ENCODE measurements around the gene CCL22.
"Not testable (repeated sequence)": the region's sequence is repeated elsewhere in the genome, so short reads cannot be mapped to it uniquely, and the experiment has no call there.

Gene CCL22

GRCh38 chr16:57397493-57397892 lies 38.9 kb downstream of the CCL22 start:
- not testable (repeated sequence) for DNase-seq

- no peak for DNase-seq
Measured at GRCh38 chr16:57401943-57402640, 43.5 kb downstream of the CCL22 start.

DNA sequence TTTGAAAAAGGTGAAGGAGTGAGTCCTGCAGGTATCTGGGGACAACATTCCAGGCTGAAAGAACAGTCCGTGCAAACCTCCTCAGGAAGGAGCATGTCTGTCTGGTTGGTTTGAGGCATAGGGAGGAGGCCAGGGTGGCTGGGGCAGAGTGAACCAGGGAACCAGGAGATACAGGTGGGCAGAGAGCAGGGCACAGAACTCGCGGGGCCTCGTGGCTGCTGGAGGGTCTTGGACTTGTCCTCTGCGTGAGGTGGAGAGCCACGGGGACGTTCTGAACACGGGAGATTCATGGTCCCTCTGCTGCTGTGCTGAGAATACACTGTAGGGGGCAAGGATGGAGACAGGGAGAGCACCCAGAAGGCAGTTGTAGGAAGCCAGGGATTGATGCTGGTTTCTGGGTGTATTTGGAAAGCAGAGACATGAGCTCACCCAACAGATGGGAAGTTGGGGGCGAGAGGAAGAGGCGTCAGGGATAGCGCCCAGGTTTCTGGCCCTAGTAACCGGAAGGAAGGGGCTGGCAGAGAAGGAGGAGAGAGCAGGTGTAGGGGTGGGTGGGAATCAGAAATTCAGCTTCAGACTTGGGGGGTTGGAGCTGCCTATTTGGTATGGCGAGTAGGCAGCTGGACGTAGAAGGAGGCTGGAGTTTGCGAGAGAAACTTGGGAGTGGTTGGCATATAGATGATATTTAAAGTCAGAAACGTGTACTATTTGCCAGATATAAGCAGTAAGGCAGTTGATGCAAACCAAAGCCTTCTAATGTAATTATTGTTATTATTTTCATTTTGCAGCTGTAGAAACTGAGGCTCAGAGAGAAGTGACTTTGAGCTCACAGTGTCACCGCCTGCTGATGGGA lies 45.6 kb downstream of the CCL22 start, which contains the start of gene CCL17:
CCL17 (plus strand) TSS at position 803 of the 853 bp plus-strand sequence. CDS start 9,166 bp downstream, outside the sequence.
- no peak for DNase-seq

GRCh38 chr16:57405097-57405496 lies 46.5 kb downstream of the CCL22 start:
- DNase-seq: no peak

GRCh38 chr16:57406881-57407280 lies 48.3 kb downstream of the CCL22 start:
- DNase-seq: no peak

DNA sequence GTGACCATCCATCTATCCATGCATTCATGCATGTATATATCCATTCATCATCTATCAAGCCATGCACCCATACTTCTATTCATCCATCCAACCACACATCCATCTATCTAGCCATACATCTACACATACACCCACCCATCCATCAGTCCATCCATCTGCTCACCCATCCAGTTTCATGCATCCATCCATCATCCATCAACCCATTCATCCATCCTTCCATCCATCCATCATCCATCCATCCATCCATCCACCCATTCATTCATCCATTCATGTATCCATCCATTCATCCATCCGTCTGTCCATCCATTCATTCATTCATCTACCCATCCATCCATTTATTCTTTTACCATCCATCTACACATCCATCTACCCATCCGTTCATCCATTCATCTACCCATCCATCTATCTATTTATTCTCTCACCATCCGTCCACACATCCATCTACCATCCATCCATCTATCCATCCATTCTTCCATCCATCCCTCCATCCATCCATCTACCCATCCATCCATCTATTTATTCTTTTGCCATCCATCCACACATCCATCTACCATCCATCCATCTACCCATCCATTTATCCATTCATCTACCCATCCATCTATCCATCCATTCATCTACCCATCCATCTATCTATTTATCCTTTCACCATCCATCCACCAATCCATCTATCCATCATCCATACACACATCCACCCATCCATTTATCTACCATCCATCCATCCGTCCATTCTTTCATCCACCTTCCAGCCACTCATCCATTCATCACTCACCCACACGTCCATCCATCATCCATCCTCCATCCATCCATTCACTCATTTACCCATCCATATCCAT lies 49.2 kb downstream of the CCL22 start:
- no peak for DNase-seq

- DNase-seq: no peak
Measured at GRCh38 chr16:57409065-57409464, 50.5 kb downstream of the CCL22 start.

DNA sequence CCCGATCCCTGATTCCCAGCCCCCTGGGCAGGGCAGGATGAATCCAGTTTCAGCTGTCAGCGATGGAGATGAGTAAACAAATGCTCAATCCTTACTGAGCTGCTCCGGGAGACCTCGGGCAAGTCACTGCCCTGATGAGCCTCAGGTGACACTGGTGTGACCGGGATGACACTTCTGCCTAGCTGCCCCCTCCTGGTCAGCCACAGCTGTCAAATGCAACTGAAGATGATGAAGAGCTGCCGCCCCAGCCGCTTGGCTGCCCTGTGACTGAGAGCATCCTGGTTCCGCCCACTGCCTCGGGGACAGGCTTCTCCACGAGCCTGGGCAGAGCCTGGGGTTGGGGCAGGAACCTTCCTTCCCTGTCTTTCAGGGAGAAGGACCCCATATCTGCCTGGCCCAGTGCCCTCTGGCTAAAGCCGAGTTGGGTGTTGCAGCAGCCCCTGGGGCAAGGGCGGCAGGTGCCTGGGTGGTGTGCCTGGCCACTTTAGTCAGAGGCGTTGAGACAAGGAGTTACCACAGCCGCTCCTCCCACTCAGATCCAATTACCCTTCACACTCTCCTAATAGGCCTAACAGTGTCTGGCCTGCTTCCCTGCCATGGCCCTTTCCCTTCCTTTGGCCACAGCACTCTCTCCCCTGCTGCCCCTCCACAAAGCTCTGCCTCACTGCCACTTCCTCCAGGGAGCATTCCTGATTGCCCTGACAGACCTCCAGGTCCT lies 51.4 kb downstream of the CCL22 start:
- DNase-seq: peak; percentile 23

DNA sequence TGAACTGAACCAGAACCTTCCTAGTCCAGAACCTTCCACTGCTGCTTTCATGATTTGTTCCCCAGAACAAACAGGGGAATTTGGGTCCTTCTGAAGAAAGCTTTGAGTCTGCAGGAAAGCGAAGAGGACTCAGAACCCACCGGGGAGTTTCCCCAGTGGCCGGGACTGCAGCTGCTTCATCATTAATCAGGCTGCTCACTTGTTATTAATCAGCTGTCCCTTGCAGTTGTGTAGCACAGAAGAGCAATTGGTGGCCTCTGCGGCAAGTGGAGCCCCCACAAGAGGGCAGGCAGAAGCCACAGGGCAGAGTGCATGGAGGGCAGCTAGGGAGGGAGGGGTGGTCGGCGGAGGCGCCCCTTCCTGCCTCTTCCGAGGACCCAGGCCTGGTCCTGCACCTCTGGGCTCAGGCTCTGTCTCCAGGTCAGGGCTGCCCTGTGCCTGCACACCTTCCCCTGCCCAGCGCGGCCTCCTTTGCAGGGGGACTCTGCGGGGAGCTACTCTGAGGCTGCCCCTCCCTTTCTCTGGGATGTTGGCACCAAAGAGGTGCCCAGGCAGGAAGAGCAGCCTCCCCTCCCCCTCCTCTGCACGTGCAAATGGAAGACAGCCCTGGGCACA lies 52.9 kb downstream of the CCL22 start:
- DNase-seq: no peak

- DNase-seq: no peak
Measured at GRCh38 chr16:57412584-57412983, 54.0 kb downstream of the CCL22 start.

DNA sequence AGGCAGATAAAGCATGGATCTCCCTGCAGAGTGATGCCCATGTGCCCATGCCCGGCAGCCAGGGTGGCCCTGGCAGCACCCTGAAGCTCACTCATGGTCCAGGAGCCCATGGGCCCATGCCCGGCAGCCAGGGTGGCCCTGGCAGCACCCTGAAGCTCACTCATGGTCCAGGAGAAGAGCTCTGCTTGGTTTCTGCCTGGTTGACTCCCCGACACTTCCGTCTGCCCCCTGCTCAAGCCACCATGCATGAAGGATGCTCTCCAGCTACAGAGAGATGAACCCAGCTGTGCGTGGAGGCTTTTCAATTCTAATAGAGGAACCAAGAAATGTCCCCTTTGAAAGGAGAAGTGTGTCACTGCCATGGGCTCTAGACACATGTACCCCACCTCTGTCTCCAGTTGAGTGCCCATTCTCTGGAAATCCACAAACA lies 54.7 kb downstream of the CCL22 start:
- DNase-seq: no peak

DNA sequence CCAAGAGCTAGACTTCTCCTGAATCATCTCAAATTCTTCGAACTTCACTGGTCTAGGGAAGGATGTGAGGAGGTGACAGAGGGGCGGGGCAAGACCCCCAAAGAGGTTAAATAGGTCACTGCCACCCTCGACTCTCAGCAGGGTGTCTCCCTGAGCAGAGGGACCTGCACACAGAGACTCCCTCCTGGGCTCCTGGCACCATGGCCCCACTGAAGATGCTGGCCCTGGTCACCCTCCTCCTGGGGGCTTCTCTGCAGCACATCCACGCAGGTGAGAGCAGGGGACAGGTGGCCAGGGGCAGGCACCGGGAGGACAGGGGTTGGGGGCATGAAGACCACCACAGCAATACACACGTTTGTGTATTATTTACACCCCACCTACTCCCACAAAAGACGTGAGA lies 55.1 kb downstream of the CCL22 start:
- DNase-seq: no peak
